Neuronal stem cell (in vitro differentiated cells): Measurements from ENCODE around the gene NFYC.

Experiments used
- DNase-seq: peaks from one replicate; pipeline ENCODE4 v3.0.0-alpha.2; 2013; ENCODE audit warnings: low spot score
- H2AFZ ChIP-seq: one replicate; pipeline ENCODE4 v1.6.1; 2013; ENCODE audit warnings: mild to moderate bottlenecking, low read length, inconsistent platforms
- H2AK5ac ChIP-seq: 2 replicates; pipeline ENCODE4 v1.6.1; 2013; ENCODE audit warnings: low read depth, mild to moderate bottlenecking, inconsistent platforms, low read length, moderate library complexity, mixed read lengths
- H2BK120ac ChIP-seq: 2 replicates; pipeline ENCODE4 v1.6.1; 2013; ENCODE audit warnings: low read depth, mild to moderate bottlenecking, inconsistent platforms, low read length, moderate library complexity, mixed read lengths
- H2BK12ac ChIP-seq: one replicate; pipeline ENCODE4 v1.6.1; 2013; ENCODE audit warnings: low read length, inconsistent platforms
- H2BK15ac ChIP-seq: 2 replicates; pipeline ENCODE4 v1.6.1; 2013; ENCODE audit warnings: mild to moderate bottlenecking, low read length, inconsistent platforms, mixed read lengths
- H2BK5ac ChIP-seq: one replicate; pipeline ENCODE4 v1.6.1; 2013; ENCODE audit warnings: inconsistent platforms, mild to moderate bottlenecking, low read length, moderate library complexity
- H3K14ac ChIP-seq: one replicate; pipeline ENCODE4 v1.6.1; 2013; ENCODE audit warnings: low read length, inconsistent platforms
- H3K18ac ChIP-seq: 2 replicates; pipeline ENCODE4 v1.6.1; 2013; ENCODE audit warnings: low read length, inconsistent platforms
- H3K23ac ChIP-seq: 2 replicates; pipeline ENCODE4 v1.6.1; 2013; ENCODE audit warnings: low read depth, mild to moderate bottlenecking, mixed read lengths, low read length, inconsistent platforms; ENCODE audit not compliant: poor library complexity
- H3K27ac ChIP-seq: replicated peaks from 3 replicates; pipeline ENCODE4 v1.5.1; 2013; ENCODE audit warnings: low read length, inconsistent platforms
- H3K27me3 ChIP-seq, 3 experiments: 2 replicates each; pipeline ENCODE4 v1.6.1; 2013; ENCODE audit warnings: low read length in 3 of 3, mild to moderate bottlenecking in 2 of 3, inconsistent platforms in 1 of 3, low read depth in 1 of 3, mixed read lengths in 1 of 3, moderate library complexity in 1 of 3; ENCODE audit not compliant: control insufficient read depth in 3 of 3, insufficient read depth in 3 of 3
- H3K36me3 ChIP-seq, 2 donors: replicated peaks in 1 of 2; 2 replicates each; pipeline ENCODE4 v1.6.1; 2013; ENCODE audit warnings: low read length in 2 of 2; ENCODE audit not compliant: control insufficient read depth in 2 of 2, insufficient read depth in 2 of 2
- H3K4ac ChIP-seq: 2 replicates; pipeline ENCODE4 v1.6.1; 2013; ENCODE audit warnings: inconsistent platforms, mild to moderate bottlenecking, low read length, moderate library complexity
- H3K4me1 ChIP-seq, 2 donors: 1 replicate in 1 of 2; 2 replicates in 1 of 2; pipeline ENCODE4 v1.6.1; 2013; ENCODE audit warnings: low read length in 2 of 2, low read depth in 1 of 2; ENCODE audit not compliant: control insufficient read depth in 2 of 2, insufficient read depth in 1 of 2
- H3K4me2 ChIP-seq: one replicate; pipeline ENCODE4 v1.6.1; 2013; ENCODE audit warnings: mild to moderate bottlenecking, low read length, inconsistent platforms; ENCODE audit not compliant: insufficient read depth, poor library complexity, severe bottlenecking
- H3K4me3 ChIP-seq, 2 donors: 2 replicates each; pipeline ENCODE4 v1.5.1; 2013; ENCODE audit warnings: low read length in 2 of 2, mild to moderate bottlenecking in 2 of 2, inconsistent platforms in 1 of 2, moderate library complexity in 1 of 2
- H3K79me1 ChIP-seq: one replicate; pipeline ENCODE4 v1.6.1; 2013; ENCODE audit warnings: low read depth, mild to moderate bottlenecking, inconsistent platforms, low read length, moderate library complexity
- H3K9ac ChIP-seq: one replicate; pipeline ENCODE4 v1.6.1; 2013; ENCODE audit warnings: mild to moderate bottlenecking, low read depth, low read length, inconsistent platforms; ENCODE audit not compliant: poor library complexity
- H3K9me3 ChIP-seq, 2 donors: replicated peaks in 1 of 2; 2 replicates each; pipeline versions ENCODE3 to v1.6.1; 2013; ENCODE audit warnings: low read length in 2 of 2, mild to moderate bottlenecking in 2 of 2, inconsistent platforms in 1 of 2, low read depth in 1 of 2, mixed read lengths in 1 of 2, moderate library complexity in 1 of 2; ENCODE audit not compliant: control insufficient read depth in 2 of 2, insufficient read depth in 1 of 2
- H4K8ac ChIP-seq: one replicate; pipeline ENCODE4 v1.6.1; 2013; ENCODE audit warnings: low read depth, mild to moderate bottlenecking, inconsistent platforms, low read length, moderate library complexity
- H4K91ac ChIP-seq: one replicate; pipeline ENCODE4 v1.6.1; 2013; ENCODE audit warnings: low read length, low read depth, mild to moderate bottlenecking, inconsistent platforms; ENCODE audit not compliant: poor library complexity
- WGBS, 2 donors: extraction: QIAGEN DNeasy Blood & Tissue Kit; methylation state at CpG; one replicate each; pipeline ENCODE4 v1.1.7; 2013; ENCODE audit warnings: missing lambda C conversion rate in 2 of 2, mixed read lengths in 1 of 2; ENCODE audit not compliant: insufficient read length in 2 of 2, insufficient replicate concordance in 1 of 2; ENCODE audit errors: extremely low coverage in 2 of 2; 5-methylcytosine and 5-hydroxymethylcytosine counted together

Gene NFYC

GRCh38 chr1:40710581-40711315, 19.2 kb downstream of the NFYC start:
- WGBS, 2 donors: no CpG with 5 or more reads among the region's 7 CpGs
- no peak overlapping the region for H3K4ac ChIP-seq
- H3K27ac ChIP-seq: no peak overlapping the region

GRCh38 chr1:40711465-40712404, 20.2 kb downstream of the NFYC start:
- H3K79me1 ChIP-seq: no peaks in the 10 kb centered on the region
- no peak overlapping the region for H2BK15ac ChIP-seq
- no peak overlapping the region for H3K27ac ChIP-seq
- H3K14ac ChIP-seq: no peak overlapping the region
- H3K27me3 ChIP-seq: no peaks in the 10 kb centered on the region
- WGBS, 2 donors: no CpG with 5 or more reads among the region's 3 CpGs
- H2BK120ac ChIP-seq: no peak overlapping the region
- peak overlapping the region in 1 of 2 donors; percentile 52 for H3K4me3 ChIP-seq
- peaks cover 4 to 12% of the 10 kb centered on the region in 2 donors for H3K4me1 ChIP-seq
- peaks cover 0 to 41% of the 10 kb centered on the region in 2 donors for H3K36me3 ChIP-seq
- H3K4ac ChIP-seq: no peak overlapping the region
- no peak overlapping the region for H3K4me2 ChIP-seq
- H3K18ac ChIP-seq: peak overlapping the region; percentile 14
- no peak overlapping the region for H2BK12ac ChIP-seq
- H3K9me3 ChIP-seq: no peaks in the 10 kb centered on the region
- H3K9ac ChIP-seq: no peak overlapping the region
- no peak overlapping the region for H4K8ac ChIP-seq
- H3K23ac ChIP-seq: no peak overlapping the region
- H4K91ac ChIP-seq: no peak overlapping the region
- no peak overlapping the region for H2AK5ac ChIP-seq
- H2AFZ ChIP-seq: no peak overlapping the region
- no peak overlapping the region for H2BK5ac ChIP-seq
- DNase-seq: no peak

More at GRCh38 chr1:40710581-40711315, 19.2 kb downstream of the NFYC start:
- Histone ChIP-seq H3K9ac (no peak overlapping the region), H2BK120ac (no peak overlapping the region), H2BK15ac (no peak overlapping the region), H3K4me2 (peak overlapping the region; percentile 28), H2BK5ac (no peak overlapping the region), H3K9me3 (no peaks in the 10 kb centered on the region), H3K18ac (no peak overlapping the region), H3K4me1 (peaks cover 4 to 12% of the 10 kb centered on the region in 2 donors), H4K8ac (no peak overlapping the region), H3K36me3 (peaks cover 0 to 32% of the 10 kb centered on the region in 2 donors), H3K79me1 (no peaks in the 10 kb centered on the region), H3K4me3 (peak overlapping the region; percentile 5 to 52), H2AFZ (no peak overlapping the region), H3K23ac (no peak overlapping the region), H3K14ac (no peak overlapping the region), H2AK5ac (no peak overlapping the region), H2BK12ac (no peak overlapping the region), H4K91ac (no peak overlapping the region), H3K27me3 (no peaks in the 10 kb centered on the region)
- DNase-seq: no peak

GRCh38 chr1:40712405-40712944, 21.0 kb downstream of the NFYC start:
- no peak overlapping the region for H2BK5ac ChIP-seq
- H4K8ac ChIP-seq: no peak overlapping the region
- H3K14ac ChIP-seq: no peak overlapping the region
- no peak overlapping the region for H2BK12ac ChIP-seq
- H3K27me3 ChIP-seq: no peaks in the 10 kb centered on the region
- H3K18ac ChIP-seq: no peak overlapping the region
- H3K4me3 ChIP-seq: no peak overlapping the region
- H3K27ac ChIP-seq: no peak overlapping the region
- H3K4ac ChIP-seq: no peak overlapping the region
- H3K9ac ChIP-seq: no peak overlapping the region
- no peak overlapping the region for H4K91ac ChIP-seq
- H2BK120ac ChIP-seq: no peak overlapping the region
- no peak overlapping the region for H3K23ac ChIP-seq
- no peaks in the 10 kb centered on the region for H3K79me1 ChIP-seq
- H3K9me3 ChIP-seq: no peaks in the 10 kb centered on the region
- H2BK15ac ChIP-seq: no peak overlapping the region
- H3K4me2 ChIP-seq: no peak overlapping the region
- no peak overlapping the region for H2AK5ac ChIP-seq
- DNase-seq: no peak
- WGBS, 2 donors: no CpG with 5 or more reads among the region's 5 CpGs
- no peak overlapping the region for H2AFZ ChIP-seq
- peaks cover 0 to 45% of the 10 kb centered on the region in 2 donors for H3K36me3 ChIP-seq
- peaks cover 4 to 12% of the 10 kb centered on the region in 2 donors for H3K4me1 ChIP-seq

DNA sequence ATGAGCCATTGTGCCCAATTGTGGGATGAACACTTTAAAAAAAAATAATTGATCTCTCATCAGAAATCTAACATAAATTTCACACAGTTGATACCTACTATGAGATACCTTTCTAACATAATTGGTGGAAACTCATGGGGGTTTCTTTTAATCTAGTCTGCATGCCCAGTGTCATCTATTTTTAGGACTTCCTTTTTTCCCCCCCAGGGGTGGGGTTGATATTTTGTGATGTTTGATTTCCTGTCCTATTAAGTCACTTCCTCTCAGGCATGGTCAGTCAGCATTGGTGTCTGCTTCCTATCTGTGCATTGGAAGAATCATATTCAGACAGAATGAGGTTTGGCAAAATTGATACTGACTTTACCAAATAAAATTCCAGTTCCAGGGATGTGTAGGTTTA, 21.5 kb downstream of the NFYC start:
- H2BK12ac ChIP-seq: no peak overlapping the region
- no peak overlapping the region for H3K18ac ChIP-seq
- H3K79me1 ChIP-seq: no peaks in the 10 kb centered on the region
- H2BK120ac ChIP-seq: no peak overlapping the region
- no peak overlapping the region for H2AFZ ChIP-seq
- H3K27ac ChIP-seq: no peak overlapping the region
- no peak for DNase-seq
- H4K91ac ChIP-seq: no peak overlapping the region
- H3K27me3 ChIP-seq: no peaks in the 10 kb centered on the region
- no peak overlapping the region for H3K4me3 ChIP-seq
- H3K36me3 ChIP-seq: peaks cover 0 to 45% of the 10 kb centered on the region in 2 donors
- no peak overlapping the region for H2BK15ac ChIP-seq
- no peak overlapping the region for H3K14ac ChIP-seq
- no peak overlapping the region for H3K4ac ChIP-seq
- H3K9ac ChIP-seq: no peak overlapping the region
- H3K23ac ChIP-seq: no peak overlapping the region
- peaks cover 4 to 9% of the 10 kb centered on the region in 2 donors for H3K4me1 ChIP-seq
- no peak overlapping the region for H2BK5ac ChIP-seq
- no peak overlapping the region for H4K8ac ChIP-seq
- H3K4me2 ChIP-seq: no peak overlapping the region
- H2AK5ac ChIP-seq: no peak overlapping the region
- H3K9me3 ChIP-seq: no peaks in the 10 kb centered on the region
